CD4-positive, alpha-beta T cell treated with Interleukin-21 for 1 hour (primary cell): ENCODE data around the gene LRRC15.

Source experiments
- DNase-seq: peaks from one replicate; pipeline ENCODE4 v3.0.0-alpha.2; 2020

The LRRC15 gene

DNA sequence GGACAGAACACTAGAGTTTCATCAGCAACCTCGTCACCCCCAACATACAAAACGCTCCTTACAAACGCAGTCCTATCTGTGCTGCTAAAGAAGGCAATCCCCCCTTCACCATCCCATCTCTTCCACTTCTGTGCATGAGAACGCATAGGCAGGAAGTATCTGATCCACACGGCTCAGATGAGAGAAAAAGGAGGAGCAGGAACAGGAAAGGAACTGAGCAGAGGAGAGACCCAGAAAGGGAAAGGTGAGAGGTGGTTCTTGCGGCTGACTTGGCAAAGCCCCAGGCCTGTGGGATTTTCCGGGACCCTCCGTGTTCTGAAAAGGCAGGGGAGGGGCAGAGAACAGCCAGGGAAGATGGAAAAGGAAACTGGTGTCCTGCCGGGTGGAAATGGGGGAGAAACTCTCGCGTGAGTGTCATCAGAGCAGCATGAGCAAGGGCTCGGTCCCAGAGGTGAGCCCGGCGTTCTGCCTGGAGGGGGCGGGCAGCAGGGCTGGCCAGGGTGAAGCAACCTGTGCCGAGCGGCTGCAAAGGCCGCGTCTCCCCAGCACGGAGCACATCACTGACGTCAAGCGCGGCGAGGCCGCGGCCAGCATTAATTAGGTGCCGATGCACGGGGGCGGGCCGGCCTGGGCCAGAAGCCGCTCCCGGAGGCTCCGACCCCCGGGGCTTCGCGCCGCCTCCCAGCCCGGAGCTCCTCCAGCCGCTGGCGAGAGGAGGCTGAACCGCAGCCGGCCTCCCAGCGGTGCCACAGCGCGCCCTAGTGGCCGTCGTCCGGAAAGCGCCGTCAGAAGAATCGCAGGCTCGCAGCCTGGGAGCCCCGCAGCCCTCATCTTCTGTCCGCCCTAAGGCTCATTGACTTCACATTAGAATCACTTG lies 54.2 kb downstream of the LRRC15 start:
- DNase-seq = peak; percentile 78

DNA sequence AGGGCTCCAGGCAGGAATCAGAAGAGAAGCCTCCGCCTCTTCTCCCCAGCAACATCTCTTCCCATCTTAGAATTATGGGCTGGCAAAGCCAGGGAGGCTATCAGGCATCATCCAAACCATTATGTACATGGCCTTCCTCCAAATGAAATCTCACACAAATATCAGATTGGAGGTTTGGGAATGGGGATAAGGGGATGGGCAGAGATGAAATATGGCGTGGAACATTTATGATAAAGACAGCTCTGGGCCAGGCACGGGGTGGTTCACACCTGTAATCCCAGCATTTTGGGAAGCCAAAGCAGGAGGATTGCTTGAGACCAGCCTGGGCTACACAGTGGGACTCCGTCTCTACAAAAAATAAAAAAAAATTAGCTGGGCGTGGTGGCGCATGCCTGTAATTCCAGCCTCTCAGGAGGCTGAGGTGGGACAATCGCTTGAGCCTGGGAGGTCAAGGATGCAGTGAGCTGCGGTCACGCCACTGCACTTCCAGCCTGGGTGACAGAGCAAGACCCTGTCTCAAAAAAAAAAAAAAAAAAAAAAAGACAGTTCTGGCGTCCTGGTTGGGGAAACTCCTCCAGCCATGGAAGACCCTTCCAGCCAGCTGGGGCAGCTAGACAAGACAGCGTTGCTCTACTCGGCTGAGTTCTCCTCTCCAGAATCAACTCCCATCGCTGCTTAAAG lies 55.0 kb downstream of the LRRC15 start:
- DNase-seq = no peak

DNA sequence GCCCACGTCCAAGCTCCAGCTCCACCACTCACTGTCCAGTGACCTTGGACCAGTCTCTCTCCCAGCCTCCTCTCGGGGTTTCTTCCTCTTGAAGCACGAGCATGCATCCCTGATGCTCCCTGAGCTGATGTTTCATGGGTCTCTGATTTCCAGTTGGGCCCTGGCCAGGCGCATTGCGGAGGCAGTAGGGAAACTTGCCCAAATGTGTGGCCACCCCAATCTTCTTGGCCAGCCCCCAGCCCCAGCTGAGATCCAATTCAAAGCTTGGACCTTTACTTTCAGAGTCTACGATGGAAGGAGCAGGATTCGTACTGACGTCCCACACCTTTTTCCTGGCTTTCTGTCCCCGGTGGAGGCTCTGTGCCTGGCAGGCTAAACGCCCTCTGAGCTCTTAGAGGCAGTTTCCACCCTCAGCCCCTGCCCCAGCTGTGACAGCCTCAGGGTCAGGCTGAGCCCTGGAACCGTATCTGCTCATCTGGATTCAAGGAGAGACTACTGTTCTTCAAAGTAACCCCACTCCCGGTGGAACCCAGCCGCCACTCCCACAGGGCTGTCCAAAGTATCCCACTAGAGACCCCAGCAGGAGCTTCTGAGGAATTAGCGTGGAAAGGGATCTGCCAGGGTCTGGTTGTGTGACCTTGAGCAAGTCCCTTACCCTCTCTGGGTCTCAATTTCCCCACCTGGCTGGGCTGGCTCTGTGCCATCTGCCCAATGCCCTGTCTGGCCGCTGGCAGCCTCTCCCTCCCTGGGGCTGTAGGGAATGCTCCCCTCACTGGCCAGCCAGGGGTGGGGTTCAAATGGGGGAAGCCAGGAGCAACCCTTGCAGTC lies 55.8 kb downstream of the LRRC15 start:
- DNase-seq = no peak

GRCh38 chr3:194312743-194313281 lies 56.7 kb downstream of the LRRC15 start:
- DNase-seq = no peak

GRCh38 chr3:194312186-194312742 lies 57.3 kb downstream of the LRRC15 start:
- no peak for DNase-seq

GRCh38 chr3:194311000-194311399 lies 58.5 kb downstream of the LRRC15 start:
- no peak for DNase-seq

DNA sequence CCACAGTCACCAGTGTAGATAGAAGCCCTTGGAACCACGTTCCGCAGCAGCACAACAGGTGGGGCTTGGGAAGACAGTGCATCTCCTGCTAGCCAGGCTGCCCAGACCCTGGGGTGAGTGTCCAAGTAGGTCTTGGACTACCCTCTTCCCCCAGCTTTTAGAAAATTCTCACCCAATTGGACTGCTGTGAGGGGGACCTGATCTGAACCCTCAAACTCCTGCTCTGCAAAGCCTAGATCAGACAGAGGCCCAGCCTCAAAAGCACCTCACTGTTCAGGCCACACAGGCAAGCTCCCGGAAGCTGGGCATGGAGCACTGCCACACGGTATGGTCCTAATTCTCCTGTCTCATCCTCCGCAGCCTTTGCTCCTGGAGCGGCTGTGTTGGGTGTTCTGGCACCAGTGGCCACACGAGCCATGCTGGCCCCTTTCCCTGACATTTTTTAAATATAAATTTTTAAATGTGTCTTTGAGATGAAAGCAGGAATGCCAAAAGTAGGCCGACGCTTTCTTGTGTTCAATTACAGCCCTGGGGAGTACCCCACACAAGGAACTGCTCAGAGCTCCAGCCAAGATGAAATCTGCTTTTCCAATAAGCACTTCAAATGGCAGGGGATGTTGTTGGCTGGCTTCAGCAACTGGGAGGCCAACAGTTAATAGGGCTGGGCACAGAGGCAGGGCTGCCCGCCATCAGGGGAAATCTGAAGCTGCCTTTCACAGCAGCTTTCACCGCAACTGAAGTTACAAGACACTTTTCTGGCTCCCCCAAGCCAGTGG lies 59.3 kb downstream of the LRRC15 start:
- DNase-seq = no peak

DNA sequence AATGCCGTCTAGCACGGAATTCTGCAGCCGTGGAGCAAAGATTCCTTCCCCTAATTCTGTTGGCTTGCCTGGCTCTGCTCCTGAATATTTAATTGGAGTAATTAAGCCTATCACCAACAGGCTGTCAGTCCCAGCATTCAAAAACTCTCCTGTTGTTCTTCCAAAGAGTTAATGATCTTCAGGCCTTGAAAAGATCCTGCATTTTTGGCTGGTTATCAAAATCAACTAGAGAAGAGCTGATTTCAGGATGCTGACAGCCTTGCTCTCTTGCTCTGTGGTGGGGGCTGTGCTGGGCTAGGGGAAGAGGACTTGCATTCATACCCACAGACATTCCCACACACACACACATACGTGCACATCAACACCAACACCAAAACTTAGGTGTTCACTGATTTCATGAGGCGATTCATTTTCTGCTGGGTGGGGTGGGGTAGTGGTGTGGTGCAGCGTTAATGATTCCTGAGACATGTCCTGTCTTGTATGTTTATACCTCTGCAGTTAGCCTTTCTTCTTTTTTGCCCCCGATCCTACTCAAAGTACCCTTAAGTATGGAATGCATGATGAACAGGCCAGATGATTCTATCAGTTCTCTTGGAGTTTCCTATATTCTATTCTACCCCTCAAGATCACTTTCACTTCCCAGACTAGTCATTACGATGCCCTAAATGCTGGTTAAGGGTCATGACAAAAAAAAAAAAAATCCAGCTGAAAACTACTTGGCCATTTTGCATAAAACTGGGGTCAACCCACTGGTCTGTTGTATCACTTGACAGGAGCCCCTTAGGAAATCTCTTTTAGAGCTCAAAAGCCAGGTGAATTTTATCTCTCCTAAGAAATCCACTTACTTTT lies 60.7 kb downstream of the LRRC15 start:
- DNase-seq = no peak

DNA sequence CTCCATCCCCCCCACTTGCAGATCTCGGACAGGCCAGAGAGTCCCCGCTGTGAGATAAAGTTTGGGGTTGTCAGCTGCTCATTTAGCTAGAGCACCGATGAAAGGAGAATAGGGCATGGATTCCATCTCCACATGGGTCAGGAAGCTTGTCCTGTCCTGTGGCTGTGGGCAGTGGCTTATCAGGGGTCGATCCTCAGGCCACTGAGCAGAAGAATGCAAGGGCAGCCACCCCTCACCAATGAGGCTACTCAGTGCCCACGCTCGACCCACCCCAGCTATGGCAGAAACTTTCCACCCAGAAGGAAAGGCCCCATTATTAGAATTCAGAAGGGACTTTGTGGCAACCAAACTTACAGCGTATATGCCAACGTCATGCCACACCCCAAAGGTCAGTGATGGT lies 61.7 kb downstream of the LRRC15 start:
- DNase-seq = no peak

DNA sequence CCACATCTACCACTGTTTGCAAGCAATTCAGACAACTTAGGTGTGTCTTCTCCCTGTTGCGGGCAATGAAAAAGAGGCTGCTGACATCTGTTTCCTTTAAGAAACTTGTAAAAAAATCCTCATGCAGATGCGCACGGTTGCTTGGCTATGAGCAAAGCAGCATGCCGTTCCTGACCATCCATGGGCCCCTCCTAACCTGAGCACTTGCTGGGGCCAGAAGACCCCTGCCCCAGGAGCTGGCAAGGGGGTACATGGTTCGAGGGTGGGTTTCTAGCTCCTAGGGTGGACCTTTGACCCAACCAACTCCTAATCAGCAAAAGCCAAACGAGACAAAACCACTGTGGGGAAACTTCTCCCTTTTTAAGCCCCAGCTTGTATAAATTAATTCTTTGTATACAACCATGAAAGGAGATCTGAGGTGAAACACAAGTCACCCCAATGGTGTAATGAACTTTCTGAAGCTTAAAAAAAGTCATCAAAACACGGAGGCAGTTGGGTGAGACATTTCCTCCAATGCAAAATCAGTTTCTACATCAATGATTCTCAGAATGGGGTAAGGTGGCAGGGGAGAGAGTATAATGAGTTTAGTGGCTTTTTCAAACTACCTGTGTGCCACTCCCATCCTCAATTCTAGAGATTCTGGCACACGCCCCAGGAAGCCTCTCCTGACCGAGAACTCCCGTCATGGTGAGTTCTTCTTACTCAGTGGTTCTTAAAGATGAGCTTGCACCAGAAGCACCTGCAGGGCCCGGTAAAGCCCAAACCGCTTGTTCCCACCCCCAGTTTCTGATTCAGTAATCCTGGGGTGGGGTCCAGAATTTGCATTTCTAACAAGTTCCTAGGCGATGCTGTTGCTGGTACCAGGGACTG lies 62.5 kb downstream of the LRRC15 start:
- DNase-seq = peak; percentile 28

- DNase-seq = peak; percentile 69
Measured at GRCh38 chr3:194306109-194306686, 63.3 kb downstream of the LRRC15 start.

DNA sequence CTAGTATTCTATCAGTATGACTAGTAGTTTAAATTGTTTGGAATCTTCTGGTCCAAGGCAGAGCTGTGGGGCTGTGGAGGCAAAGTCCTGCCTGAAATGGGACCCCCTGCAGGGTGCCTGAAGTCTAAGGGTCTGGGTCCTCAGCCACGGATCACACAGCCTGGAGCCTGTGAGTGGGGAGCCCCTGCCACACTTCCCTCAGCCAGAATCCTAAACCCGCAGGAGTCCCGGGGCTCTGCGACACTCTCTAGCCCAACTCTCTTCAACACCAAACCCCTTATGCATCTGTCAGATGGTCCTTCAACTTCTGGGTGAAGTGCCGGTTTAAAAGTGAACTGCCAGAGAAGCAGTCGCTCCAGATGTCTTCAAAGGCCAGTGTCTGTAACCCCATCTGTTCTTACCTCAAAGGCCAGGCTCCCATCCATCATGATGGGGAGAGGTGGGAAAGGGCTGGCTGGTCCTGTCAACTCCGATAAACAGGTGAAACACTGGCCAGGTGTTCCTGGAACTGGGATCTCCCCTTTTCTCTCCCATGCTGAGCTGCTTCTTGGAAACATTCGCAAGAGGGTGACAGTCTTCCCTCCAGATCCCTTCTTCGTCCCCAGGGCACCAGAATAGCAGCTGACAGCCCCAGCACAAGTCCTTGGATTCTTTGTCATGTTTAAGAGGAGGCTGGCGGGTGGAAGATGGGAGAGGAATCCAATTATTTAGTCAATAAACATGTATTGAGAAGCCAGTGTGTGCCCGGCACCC lies 64.0 kb downstream of the LRRC15 start:
- no peak for DNase-seq
